OCI-M2 (cell line): Measurements from ENCODE around the gene PICALM.

Experiments
- DNase-seq: peaks from one replicate; lab custom pipeline; 2025; ENCODE audit not compliant: unreplicated experiment; lab: John Stamatoyannopoulos, UW

The PICALM gene

GRCh38 chr11:86081455-86081854, 12.6 kb upstream of the PICALM start:
- DNase-seq: no peak

GRCh38 chr11:86079421-86079820, 10.5 kb upstream of the PICALM start:
- no peak for DNase-seq

GRCh38 chr11:86073948-86074347, 5.1 kb upstream of the PICALM start:
- no peak for DNase-seq

GRCh38 chr11:86072211-86072610, 3.3 kb upstream of the PICALM start:
- DNase-seq: no peak

GRCh38 chr11:86070142-86071056, 1.5 kb upstream of the PICALM start:
- no peak for DNase-seq

GRCh38 chr11:86069408-86070101, 671 bp upstream of the PICALM start:
- peak; percentile 63 for DNase-seq

- DNase-seq: no peak
These were observed 579 bp downstream of the PICALM start for GRCh38 chr11:86068138-86068871.

GRCh38 chr11:86067851-86068137, 1.1 kb downstream of the PICALM start:
- DNase-seq: no peak

GRCh38 chr11:86067009-86067850, 1.7 kb downstream of the PICALM start:
- DNase-seq: no peak

GRCh38 chr11:86066657-86067008, 2.3 kb downstream of the PICALM start:
- DNase-seq: no peak

GRCh38 chr11:86066033-86066432, 2.9 kb downstream of the PICALM start:
- no peak for DNase-seq

- no peak for DNase-seq
These were observed 4.6 kb downstream of the PICALM start for GRCh38 chr11:86064220-86064803.

GRCh38 chr11:86063536-86063935, 5.3 kb downstream of the PICALM start:
- DNase-seq: no peak

- DNase-seq: no peak
These were observed 6.2 kb downstream of the PICALM start for GRCh38 chr11:86062719-86063118.

GRCh38 chr11:86061483-86062205, 7.2 kb downstream of the PICALM start:
- no peak for DNase-seq

- DNase-seq: no peak
These were observed 8.3 kb downstream of the PICALM start for GRCh38 chr11:86060544-86060943.

GRCh38 chr11:86058360-86058759, 10.5 kb downstream of the PICALM start:
- DNase-seq: no peak

GRCh38 chr11:86056351-86056854, 12.5 kb downstream of the PICALM start:
- no peak for DNase-seq

- no peak for DNase-seq
These were observed 15.9 kb downstream of the PICALM start for GRCh38 chr11:86052693-86053641.
